K562 (cell line): ENCODE measurements around the gene C5orf24. TPM values are rescaled to one million over a fixed set of nuclear protein-coding genes. Genes with fewer than 3 reads are reported as not detected.

Source experiments
- CTBP1 ChIP-seq: fragments of 450-650 bp; IDR thresholded peaks from 2 replicates; pipeline ENCODE4 v1.6.1; 2016; ENCODE audit warnings: borderline replicate concordance
- FOSL1 ChIP-seq: fragments of 200-800 bp; sonication (Bioruptor generic); conservative IDR thresholded peaks from 2 replicates; pipeline ENCODE4 v1.6.1; 2016; ENCODE audit warnings: missing genetic modification characterization, missing compliant biosample characterization
- GTF2B ChIP-seq: IDR thresholded peaks from 2 replicates; pipeline ENCODE4 v1.6.1; 2011; ENCODE audit not compliant: insufficient read length; ENCODE audit errors: extremely low read depth
- HNRNPUL1 ChIP-seq: fragments of 200-400 bp; formaldehyde crosslinking; IDR thresholded peaks from 2 replicates; pipeline ENCODE4 v1.6.1; 2017; ENCODE audit warnings: low read length
- HOXB6 ChIP-seq: fragments of 250-450 bp; sonication (Bioruptor Pico); IDR thresholded peaks from 2 replicates; pipeline ENCODE4 v1.5.1; 2022; ENCODE audit warnings: mild to moderate bottlenecking, borderline replicate concordance
- MBD2 ChIP-seq: sonication (generic); IDR thresholded peaks from 2 replicates; pipeline ENCODE4 v1.6.1; 2016; ENCODE audit warnings: low read depth, borderline replicate concordance
- PCBP2 ChIP-seq: fragments of 200-400 bp; formaldehyde crosslinking; IDR thresholded peaks from 2 replicates; pipeline ENCODE4 v1.6.1; 2018; ENCODE audit warnings: low read length, low read depth, mild to moderate bottlenecking, moderate library complexity; ENCODE audit not compliant: poor library complexity, severe bottlenecking
- POU5F1 ChIP-seq: fragments of 150-350 bp; IDR thresholded peaks from 2 replicates; pipeline ENCODE4 v1.6.1; 2014; ENCODE audit warnings: borderline replicate concordance, low read length, low read depth, mild to moderate bottlenecking; ENCODE audit not compliant: partially characterized antibody
- PREB ChIP-seq: sonication (generic); formaldehyde crosslinking; IDR thresholded peaks from 2 replicates; pipeline ENCODE4 v1.8.1; 2023; ENCODE audit warnings: mild to moderate bottlenecking, missing genetic modification reagents
- RBM14 ChIP-seq: fragments of 200-400 bp; formaldehyde crosslinking; IDR thresholded peaks from 2 replicates; pipeline ENCODE4 v1.6.1; 2018; ENCODE audit warnings: low read depth, mild to moderate bottlenecking, low read length, moderate library complexity, borderline replicate concordance; ENCODE audit not compliant: insufficient read depth
- RHOXF2B ChIP-seq: fragments of 250-450 bp; sonication (Bioruptor Pico); conservative IDR thresholded peaks from 2 replicates; pipeline ENCODE4 v1.5.1; 2021
- SREBF1 ChIP-seq: fragments of 150-350 bp; IDR thresholded peaks from 2 replicates; pipeline ENCODE4 v1.6.1; 2014; ENCODE audit warnings: antibody characterized with exemption, low read depth, low read length, borderline replicate concordance
- SRSF9 ChIP-seq: fragments of 200-400 bp; formaldehyde crosslinking; IDR thresholded peaks from 2 replicates; pipeline ENCODE4 v1.6.1; 2017; ENCODE audit warnings: low read depth, low read length, borderline replicate concordance
- XRCC3 ChIP-seq: fragments of 450-650 bp; IDR thresholded peaks from 2 replicates; pipeline ENCODE4 v1.6.1; 2017; ENCODE audit warnings: mild to moderate bottlenecking, moderate library complexity
- ZKSCAN8 ChIP-seq: fragments of 200-800 bp; sonication (Bioruptor generic); IDR thresholded peaks from 2 replicates; pipeline ENCODE4 v1.6.1; 2016; ENCODE audit warnings: missing genetic modification characterization, missing compliant biosample characterization
- ZNF41 ChIP-seq: fragments of 250-450 bp; sonication (Bioruptor Pico); conservative IDR thresholded peaks from 2 replicates; pipeline ENCODE4 v1.4.0; 2020; ENCODE audit warnings: mild to moderate bottlenecking
- ZZZ3 ChIP-seq: fragments of 450-650 bp; IDR thresholded peaks from 2 replicates; pipeline ENCODE4 v1.6.1; 2016; ENCODE audit warnings: antibody characterized with exemption, mild to moderate bottlenecking, moderate library complexity
- polyA plus RNA-seq, 8 experiments: library from polyadenylated mRNA; depleted of rRNA in 4 of 8; stranded (reverse) in 5 of 8; unstranded in 3 of 8; fragments of >200 nt; fragmentation: Nextera tagmentation in 2 of 8; fragmentation: Illumina TruSeq in 1 of 8; extraction: Ambion mirVana in 2 of 8; extraction: Trizol in 1 of 8; gene quantifications; 2 replicates each; pipeline versions ENCODE4 v1.2.1 to v1.2.3, GENCODE V29; 2011 to 2014; ENCODE audit warnings: inconsistent platforms in 1 of 8, missing spikeins in 1 of 8
- total RNA-seq, 7 experiments: library from RNA; depleted of rRNA in 6 of 7; stranded (reverse); fragments of >200 nt in 6 of 7; fragmentation: Illumina TruSeq in 2 of 7; extraction: Trizol in 2 of 7; gene quantifications; 2 replicates each; pipeline versions ENCODE4 v1.2.1 to v1.2.3, GENCODE V29; 2011 to 2021; ENCODE audit warnings: low replicate concordance in 1 of 7
- TF ChIP-seq, protein P1 (sequence below): sonication (generic); formaldehyde crosslinking; IDR thresholded peaks from 2 replicates; pipeline ENCODE4 v1.9.0; 2022; ENCODE audit warnings: mild to moderate bottlenecking, missing genetic modification reagents
- TF ChIP-seq, protein P2 (sequence below): sonication (generic); formaldehyde crosslinking; IDR thresholded peaks from 2 replicates; pipeline ENCODE4 v1.8.0; 2022; ENCODE audit warnings: mild to moderate bottlenecking, missing genetic modification reagents
- TF ChIP-seq, protein P3 (sequence below): sonication (generic); formaldehyde crosslinking; IDR thresholded peaks from 2 replicates; pipeline ENCODE4 v1.8.0; 2023; ENCODE audit warnings: mild to moderate bottlenecking, missing genetic modification reagents

Gene C5orf24
- total and polyA plus RNA-seq, 9 of the 15 experiments (the other 6 are each of a cell fraction or from before 2014, with no cell fraction given), result 8.9 to 38.6 (median 28.4) TPM

DNA sequence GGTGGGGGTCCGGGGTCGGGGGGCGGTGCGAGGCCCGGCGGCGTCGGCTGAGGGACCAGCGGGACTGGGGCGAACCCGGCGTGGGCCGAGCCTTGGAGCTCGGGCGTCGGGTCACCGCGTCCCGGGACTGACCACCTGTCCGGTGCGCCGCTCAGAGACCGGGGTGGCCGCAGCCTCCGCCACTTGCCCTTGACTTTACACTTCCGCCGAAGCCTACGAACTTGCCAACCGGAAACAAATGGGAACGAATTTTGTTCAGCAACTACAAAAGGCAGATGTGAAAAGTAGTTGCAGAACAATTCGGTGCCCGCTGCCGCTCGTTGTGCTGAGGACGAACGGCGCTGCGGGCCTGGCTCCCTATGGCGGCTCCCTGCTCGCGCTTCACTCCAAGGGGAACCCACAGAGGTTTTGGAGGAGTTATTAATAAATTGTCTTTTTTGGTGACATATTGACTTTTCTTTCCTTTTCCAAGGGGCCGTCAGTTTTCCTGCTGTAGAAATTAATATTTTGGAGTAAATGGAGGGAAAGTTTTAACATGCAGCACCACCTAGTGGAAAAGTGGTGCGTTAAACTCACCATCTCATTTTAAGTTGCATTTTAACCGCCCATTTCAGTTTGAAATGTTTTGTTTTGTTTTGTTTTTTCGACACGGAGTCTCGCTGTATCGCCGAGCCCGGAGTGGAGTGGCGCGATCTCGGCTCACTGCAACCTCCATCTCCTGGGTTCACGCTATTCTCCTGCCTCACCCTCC lies 59.7 kb downstream of the C5orf24 start (continued):
- TF ChIP-seq, protein P1, sequence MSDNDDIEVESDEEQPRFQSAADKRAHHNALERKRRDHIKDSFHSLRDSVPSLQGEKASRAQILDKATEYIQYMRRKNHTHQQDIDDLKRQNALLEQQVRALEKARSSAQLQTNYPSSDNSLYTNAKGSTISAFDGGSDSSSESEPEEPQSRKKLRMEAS, result peak; percentile 52; the same call in 1 of the 2 replicates
- TF ChIP-seq XRCC3 (no peak), PCBP2 (no peak), FOSL1 (tag) (no peak), SREBF1 (no peak), GTF2B (no peak), ZNF41 (CRISPR knock-in tag) (no peak), HOXB6 (CRISPR knock-in tag) (no peak), RBM14 (no peak), ZZZ3 (no peak), PREB (CRISPR knock-in tag) (0 out of 2 replicates have a peak, but pooled peaks have one; percentile 47), POU5F1 (no peak), SRSF9 (no peak), MBD2 (no peak), ZKSCAN8 (CRISPR knock-in tag) (no peak), RHOXF2B (CRISPR knock-in tag) (no peak), HNRNPUL1 (no peak), CTBP1 (no peak)
- TF ChIP-seq, protein P2, sequence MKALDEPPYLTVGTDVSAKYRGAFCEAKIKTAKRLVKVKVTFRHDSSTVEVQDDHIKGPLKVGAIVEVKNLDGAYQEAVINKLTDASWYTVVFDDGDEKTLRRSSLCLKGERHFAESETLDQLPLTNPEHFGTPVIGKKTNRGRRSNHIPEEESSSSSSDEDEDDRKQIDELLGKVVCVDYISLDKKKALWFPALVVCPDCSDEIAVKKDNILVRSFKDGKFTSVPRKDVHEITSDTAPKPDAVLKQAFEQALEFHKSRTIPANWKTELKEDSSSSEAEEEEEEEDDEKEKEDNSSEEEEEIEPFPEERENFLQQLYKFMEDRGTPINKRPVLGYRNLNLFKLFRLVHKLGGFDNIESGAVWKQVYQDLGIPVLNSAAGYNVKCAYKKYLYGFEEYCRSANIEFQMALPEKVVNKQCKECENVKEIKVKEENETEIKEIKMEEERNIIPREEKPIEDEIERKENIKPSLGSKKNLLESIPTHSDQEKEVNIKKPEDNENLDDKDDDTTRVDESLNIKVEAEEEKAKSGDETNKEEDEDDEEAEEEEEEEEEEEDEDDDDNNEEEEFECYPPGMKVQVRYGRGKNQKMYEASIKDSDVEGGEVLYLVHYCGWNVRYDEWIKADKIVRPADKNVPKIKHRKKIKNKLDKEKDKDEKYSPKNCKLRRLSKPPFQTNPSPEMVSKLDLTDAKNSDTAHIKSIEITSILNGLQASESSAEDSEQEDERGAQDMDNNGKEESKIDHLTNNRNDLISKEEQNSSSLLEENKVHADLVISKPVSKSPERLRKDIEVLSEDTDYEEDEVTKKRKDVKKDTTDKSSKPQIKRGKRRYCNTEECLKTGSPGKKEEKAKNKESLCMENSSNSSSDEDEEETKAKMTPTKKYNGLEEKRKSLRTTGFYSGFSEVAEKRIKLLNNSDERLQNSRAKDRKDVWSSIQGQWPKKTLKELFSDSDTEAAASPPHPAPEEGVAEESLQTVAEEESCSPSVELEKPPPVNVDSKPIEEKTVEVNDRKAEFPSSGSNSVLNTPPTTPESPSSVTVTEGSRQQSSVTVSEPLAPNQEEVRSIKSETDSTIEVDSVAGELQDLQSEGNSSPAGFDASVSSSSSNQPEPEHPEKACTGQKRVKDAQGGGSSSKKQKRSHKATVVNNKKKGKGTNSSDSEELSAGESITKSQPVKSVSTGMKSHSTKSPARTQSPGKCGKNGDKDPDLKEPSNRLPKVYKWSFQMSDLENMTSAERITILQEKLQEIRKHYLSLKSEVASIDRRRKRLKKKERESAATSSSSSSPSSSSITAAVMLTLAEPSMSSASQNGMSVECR (CRISPR knock-in tag), result peak; percentile 4; the same call in 1 of the 2 replicates
- TF ChIP-seq, protein P3, sequence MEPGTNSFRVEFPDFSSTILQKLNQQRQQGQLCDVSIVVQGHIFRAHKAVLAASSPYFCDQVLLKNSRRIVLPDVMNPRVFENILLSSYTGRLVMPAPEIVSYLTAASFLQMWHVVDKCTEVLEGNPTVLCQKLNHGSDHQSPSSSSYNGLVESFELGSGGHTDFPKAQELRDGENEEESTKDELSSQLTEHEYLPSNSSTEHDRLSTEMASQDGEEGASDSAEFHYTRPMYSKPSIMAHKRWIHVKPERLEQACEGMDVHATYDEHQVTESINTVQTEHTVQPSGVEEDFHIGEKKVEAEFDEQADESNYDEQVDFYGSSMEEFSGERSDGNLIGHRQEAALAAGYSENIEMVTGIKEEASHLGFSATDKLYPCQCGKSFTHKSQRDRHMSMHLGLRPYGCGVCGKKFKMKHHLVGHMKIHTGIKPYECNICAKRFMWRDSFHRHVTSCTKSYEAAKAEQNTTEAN (CRISPR knock-in tag), result no peak
